Cortex of kidney (tissue), 1 donor: Measurements from ENCODE around the gene ARL3.

Source experiments
- DNase-seq: peaks from one replicate; lab custom pipeline; 2025; lab: John Stamatoyannopoulos, UW

ARL3 gene

DNA sequence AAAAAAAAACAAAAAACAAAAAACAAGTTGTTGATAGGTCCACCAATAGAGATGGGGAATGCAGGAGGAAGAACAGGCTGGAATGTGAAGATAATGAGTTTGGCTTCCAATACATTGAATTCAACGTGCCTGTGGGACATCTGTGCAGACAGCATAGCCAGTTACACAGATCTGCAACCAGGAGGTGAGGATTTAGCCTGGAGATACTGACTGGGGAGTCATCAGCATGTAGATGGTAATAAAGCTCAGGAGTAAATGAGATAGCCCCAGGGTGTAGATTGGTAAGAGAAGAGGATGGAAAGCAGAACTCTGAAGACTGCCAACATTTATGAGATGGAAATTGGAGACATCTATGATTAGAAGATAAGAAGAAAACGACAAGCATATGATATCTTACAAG is 74.7 kb downstream of the ARL3 start:
- no peak for DNase-seq

GRCh38 chr10:102635377-102635776 is 78.8 kb downstream of the ARL3 start:
- DNase-seq = no peak

DNA sequence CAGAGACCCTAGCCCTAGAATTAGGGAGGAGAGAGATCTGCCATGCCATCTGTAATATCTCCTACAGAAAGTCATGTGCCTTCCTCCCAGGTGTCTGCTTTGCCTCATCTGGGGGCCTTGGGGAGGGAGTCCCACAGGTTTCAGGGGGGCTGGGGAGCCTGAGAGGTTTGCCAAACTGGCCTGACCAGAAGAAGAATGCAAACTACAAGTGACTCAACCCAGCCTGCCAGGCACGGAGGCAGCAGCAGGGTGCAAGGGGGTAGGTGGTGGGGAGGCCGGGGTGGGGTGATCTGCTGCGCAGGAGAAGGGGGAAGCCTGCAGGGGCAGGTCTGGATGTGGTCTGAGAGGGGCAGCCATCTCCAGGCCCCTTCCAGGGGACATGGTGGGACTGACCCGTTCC is 79.5 kb downstream of the ARL3 start:
- DNase-seq = no peak

DNA sequence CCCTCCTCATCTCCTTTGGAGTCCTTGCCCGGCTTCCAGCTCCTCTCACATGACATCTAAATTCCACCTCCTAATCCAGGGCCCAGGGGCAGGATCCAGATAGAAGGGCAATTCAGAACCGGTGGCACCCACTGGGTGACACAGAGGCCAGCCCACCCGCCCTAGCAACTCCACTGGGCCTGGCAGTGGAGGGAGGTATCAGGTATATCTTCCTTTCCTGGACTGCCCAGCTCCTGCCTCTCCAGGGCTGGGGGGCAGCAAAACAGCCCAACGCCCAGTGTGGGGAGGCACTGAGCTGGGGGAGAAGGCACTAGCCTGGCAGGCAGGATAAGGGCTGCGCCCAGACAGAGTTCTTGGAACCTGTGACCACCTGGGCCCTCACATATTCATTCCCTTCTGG is 80.3 kb downstream of the ARL3 start:
- no peak for DNase-seq

DNA sequence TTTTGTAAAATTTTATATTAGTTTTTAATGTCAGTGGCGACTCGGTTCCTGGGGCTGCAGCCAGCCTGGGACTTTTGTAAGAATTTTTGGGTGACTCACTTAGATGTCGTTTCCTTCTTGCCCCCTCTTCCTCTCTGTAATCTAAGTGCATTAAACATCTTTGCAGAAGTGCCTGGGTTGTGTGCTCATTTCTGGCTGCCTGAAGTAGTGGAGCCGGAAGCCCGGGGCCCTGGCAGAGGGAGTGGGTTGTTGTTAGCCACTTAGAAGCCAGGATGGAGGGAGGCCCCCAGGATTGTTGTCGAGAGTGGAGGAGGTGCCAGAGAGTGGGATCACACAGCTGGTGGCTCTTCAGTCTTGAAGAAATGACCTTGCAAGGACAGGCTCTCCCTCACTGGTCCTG is 80.9 kb downstream of the ARL3 start:
- DNase-seq = no peak

DNA sequence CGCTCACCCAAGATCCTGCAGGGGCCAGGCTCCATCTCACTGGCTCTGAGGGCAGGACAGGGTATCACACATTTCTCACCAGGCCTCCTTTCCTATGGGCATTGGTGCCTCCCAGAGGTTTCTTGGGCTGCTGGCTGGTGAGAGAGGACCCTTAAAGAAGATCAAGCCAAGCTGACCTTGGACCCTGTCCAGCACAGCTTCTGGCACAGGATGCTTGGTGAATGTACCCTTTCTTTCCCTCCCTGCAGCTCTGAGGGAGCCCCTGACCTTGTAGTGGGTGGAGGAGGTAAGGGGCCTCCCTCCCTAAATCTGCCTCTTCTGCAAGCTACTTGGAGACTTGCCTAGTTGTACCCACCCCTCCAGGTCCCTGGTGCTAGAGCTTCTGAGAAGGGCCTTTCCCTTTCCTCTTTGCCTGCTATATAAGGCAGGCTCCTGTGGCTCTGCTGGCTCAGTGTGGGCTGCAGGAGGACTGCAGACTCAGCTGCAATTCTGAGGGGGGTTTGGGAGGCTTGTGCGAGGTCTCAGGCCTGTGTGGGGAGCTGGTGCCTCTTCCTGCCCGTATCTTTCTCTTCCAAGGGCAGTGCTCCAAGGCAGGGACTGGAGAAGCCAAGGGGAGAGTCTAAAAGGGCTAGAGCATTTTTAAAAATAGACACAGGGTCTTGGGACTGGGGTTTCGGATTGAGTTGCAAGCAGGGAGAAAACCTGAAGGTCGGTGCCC is 81.6 kb downstream of the ARL3 start:
- DNase-seq = no peak

GRCh38 chr10:102631525-102632393 is 82.4 kb downstream of the ARL3 start:
- DNase-seq = no peak

GRCh38 chr10:102630663-102631062 is 83.5 kb downstream of the ARL3 start:
- DNase-seq = no peak

- DNase-seq = no peak
These were observed 84.3 kb downstream of the ARL3 start for GRCh38 chr10:102629661-102630614.

DNA sequence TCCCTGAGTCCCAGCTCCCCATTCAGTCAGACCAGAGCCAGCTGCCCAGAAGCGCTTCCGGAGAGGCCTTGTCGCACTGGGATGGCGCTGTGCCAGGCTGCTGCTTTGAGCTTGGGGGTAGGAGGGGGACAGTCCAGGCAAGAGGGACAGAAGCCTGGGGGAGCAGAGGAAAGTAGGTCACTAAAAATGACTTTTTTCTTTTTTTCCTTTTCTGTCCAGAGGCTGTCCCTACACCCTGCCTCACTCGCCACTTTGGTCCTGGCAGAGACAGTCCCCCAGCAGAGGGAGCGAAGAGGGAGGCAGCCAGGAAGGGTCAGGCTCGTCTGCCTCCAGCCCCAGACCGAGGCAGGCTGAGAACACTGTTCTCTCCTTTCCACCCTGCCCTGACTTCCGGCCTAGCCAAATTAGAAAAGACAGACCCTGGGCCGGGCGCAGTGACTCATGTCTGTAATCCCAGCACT is 85.7 kb downstream of the ARL3 start:
- no peak for DNase-seq

- no peak for DNase-seq
These were observed 86.4 kb downstream of the ARL3 start for GRCh38 chr10:102627736-102628293.

DNA sequence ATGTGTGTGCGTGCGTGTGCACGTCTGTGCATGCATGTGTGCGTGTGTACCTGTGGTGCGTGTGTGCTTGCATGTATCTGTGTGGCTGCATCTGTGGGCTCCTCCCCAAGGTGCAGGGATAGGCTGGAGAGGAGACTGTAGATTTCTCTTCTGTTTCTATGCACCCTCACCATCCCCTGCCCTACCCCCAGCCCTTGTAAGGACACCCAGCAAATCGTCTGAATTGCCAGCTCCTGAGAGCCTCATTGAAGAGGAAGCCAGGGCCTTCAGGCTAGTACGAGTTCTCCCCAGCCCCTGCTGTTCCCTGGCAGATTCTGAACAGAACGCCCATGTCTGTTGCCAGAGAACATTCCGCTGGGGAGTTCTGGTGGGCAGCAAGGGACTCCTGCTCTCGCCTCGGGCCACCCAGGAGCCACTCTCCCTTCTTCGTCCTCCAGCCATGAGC is 86.9 kb downstream of the ARL3 start:
- no peak for DNase-seq

DNA sequence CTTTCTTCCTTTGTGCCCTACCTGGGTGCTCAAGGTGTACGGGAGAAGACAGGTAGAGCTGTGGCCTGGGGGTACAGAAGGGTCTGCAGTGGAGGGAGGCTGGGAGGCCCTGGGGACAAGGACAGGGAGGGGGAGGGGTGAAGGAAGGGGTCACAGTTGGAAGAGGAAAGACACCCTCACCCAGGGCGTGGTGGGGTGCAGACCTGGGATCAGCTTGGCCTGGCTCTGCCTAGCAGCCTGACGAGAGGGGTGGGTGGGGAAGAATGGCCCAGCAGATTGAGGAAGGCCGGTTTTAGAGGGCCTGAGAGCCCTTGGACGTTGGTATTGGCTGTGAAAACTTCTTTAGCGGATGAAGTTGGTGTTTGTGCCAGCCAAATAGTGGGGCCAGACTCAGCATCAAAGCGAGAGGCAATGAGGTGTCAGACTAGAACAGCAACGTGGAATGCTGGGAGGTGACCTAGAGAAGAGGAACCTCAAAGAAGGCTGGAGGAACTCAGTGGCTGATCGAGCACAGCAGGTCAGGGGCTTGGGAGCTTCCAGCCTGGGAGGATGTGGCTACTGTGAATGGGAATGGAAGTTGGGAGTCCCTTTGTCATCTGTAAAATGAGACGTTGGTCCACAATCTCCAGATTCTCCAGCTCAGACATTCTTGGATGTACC is 88.0 kb downstream of the ARL3 start:
- no peak for DNase-seq

DNA sequence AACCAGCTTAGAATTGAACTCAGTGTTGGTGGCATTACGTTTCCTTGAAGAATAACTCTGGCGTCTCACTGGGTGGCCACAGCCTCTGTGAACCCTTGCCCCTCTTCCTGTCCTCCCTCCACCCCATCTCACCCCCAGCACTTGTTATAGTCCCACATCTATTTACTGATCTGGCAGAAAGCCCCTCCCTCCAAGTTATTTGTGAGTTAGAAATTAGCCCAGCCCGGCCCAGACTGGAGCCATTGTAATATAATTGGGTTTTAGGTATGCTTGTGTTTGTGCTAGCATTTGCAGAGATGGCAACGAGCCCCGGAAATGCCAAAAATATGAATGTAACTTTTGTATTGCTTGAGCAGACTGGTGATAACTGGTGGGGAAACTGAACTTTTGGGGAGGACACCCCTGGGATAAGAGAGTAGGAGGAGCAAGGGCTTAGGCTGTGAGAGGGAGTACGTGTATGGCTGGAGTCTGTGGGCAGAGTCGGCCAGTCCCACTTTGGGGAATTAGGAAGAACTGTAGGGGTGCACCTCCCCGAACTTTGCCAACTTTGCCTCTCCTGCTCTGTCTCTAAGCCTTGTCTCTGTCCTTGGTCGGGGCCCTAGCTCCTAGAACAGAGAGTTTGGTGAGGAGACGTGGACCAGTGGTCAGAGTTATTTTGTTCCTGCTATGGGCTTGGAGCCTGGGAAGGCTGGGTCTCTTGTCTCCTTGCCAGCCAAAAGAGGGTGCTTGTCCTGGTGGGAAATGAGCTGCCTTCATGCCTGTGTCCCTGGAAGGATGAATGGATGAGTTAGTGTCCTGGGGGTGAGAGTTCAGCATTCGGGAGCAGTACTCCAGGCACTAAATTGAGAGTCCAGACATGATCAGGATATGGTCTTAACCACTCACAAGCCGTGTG is 89.2 kb downstream of the ARL3 start:
- DNase-seq = no peak

DNA sequence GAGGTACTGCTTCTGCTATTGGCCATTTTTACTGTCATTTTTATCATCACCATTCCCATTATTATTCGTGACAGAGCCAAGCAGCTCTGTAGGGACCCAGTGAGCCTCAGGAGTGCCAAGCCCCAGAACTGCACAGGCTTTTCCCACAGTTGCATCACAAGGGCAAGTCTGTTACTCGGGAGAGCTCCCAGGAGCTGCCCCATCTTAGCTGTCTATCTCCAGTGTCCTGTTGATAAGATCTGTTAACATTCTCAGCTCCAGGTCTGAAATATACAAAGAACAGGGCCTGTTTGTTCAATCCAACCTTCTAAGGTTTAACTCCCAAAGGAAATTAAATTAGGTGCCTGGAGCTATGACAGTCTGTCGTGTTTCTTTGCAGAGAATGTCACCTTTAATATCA is 90.1 kb downstream of the ARL3 start:
- DNase-seq = no peak
